KBM-7 (cell line): ENCODE measurements around the gene F10.

Experiments used
- DNase-seq: peaks from one replicate; pipeline ENCODE4 v3.0.0-alpha.2; 2015
- in situ Hi-C: fragments of 300-500 bp; cut with MboI; formaldehyde crosslinking; loops from 2 replicates; pipeline ENCODE4 v1.14.3; 2020; ENCODE audit warnings: low sequenced_read_pairs, low pct_unique_long_range_greater_than_20kb, mixed read lengths

Gene F10

GRCh38 chr13:113084943-113085540, 37.6 kb upstream of the F10 start:
- in situ Hi-C loops: no loop called here
- DNase-seq: no peak

- no peak for DNase-seq
- in situ Hi-C loops: no loop called here
Measured at GRCh38 chr13:113086031-113086750, 36.4 kb upstream of the F10 start.

- in situ Hi-C loops: no loop called here
- no peak for DNase-seq
Measured at GRCh38 chr13:113086991-113087922, 35.3 kb upstream of the F10 start.

- in situ Hi-C loops: no loop called here
- DNase-seq: no peak
Measured at GRCh38 chr13:113087923-113088690, 34.5 kb upstream of the F10 start.

GRCh38 chr13:113088691-113089020, 33.9 kb upstream of the F10 start:
- DNase-seq: no peak
- in situ Hi-C loops: no loop called here

GRCh38 chr13:113089693-113090414, 32.7 kb upstream of the F10 start:
- DNase-seq: no peak
- in situ Hi-C loops: no loop called here

GRCh38 chr13:113090415-113090770, 32.2 kb upstream of the F10 start:
- DNase-seq: no peak
- in situ Hi-C loops: no loop called here

GRCh38 chr13:113090806-113091205, 31.8 kb upstream of the F10 start:
- in situ Hi-C loops: no loop called here
- no peak for DNase-seq

GRCh38 chr13:113091211-113091771, 31.3 kb upstream of the F10 start:
- in situ Hi-C loops: no loop called here

GRCh38 chr13:113091891-113092775, 30.5 kb upstream of the F10 start:
- DNase-seq: no peak
- in situ Hi-C loops: no loop called here

More at GRCh38 chr13:113091211-113091771, 31.3 kb upstream of the F10 start:
- no peak for DNase-seq

GRCh38 chr13:113092776-113093579, 29.6 kb upstream of the F10 start:
- DNase-seq: no peak
- in situ Hi-C loops: no loop called here

GRCh38 chr13:113093580-113094409, 28.8 kb upstream of the F10 start:
- in situ Hi-C loops: no loop called here
- no peak for DNase-seq

- no peak for DNase-seq
- in situ Hi-C loops: no loop called here
Measured at GRCh38 chr13:113094410-113094800, 28.2 kb upstream of the F10 start.

GRCh38 chr13:113095146-113096051, 27.2 kb upstream of the F10 start:
- DNase-seq: no peak
- in situ Hi-C loops: no loop called here

- no peak for DNase-seq
- in situ Hi-C loops: no loop called here
Measured at GRCh38 chr13:113096052-113096744, 26.4 kb upstream of the F10 start.
